ENCODE measurements around the gene CTXND2. TPM values are rescaled to one million over a fixed set of nuclear protein-coding genes. Genes with fewer than 3 reads are reported as not detected.
"Not testable (repeated sequence)": the region's sequence is repeated elsewhere in the genome, so short reads cannot be mapped to it uniquely, and the experiment has no call there.

CTXND2 gene
- total and polyA plus RNA-seq, 2 of the 4 experiments (the other 2 are of a cell fraction) = not detected

GRCh38 chr1:150881331-150882070 lies 5.4 kb upstream of the CTXND2 start (continued):
- TF ChIP-seq MAFK (IDR thresholded peaks at IDR 0.05; ENCODE audit: low read depth, low read length) = no peak
- TF ChIP-seq RAD21 (IDR thresholded peaks at IDR 0.05; ENCODE audit: low read length) = no peak

DNA sequence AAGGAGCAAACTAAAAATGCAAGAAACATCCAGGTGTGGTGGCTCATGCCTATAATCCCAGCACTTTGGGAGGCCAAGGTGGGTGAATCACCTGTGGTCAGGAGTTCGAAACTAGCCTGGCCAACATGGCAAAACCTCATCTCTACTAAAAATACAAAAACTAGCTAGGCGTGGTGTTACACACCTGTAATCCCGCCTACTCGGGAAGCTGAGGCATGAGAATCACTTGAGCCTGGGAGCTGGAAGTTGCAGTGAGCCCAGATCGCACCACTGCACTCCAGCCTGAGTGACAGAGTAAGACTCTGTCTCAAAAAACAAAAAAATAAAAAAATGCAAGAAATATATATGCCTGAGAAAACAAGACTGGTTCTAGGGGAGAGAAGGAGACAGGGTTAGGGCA lies 3.8 kb upstream of the CTXND2 start:
- H3K9me1 ChIP-seq (ENCODE audit: insufficient read depth, low read length); H2BK120ac ChIP-seq (ENCODE audit: low read depth, low read length); H3K9ac ChIP-seq (ENCODE audit: low read depth, low read length); intact Hi-C loops (cut with micrococcal nuclease); H2AK5ac ChIP-seq (ENCODE audit: low read depth, low read length); H2BK5ac ChIP-seq (ENCODE audit: low read depth, low read length, poor library complexity, severe bottlenecking); H3K4ac ChIP-seq (ENCODE audit: low read depth, low read length); H3K18ac ChIP-seq (ENCODE audit: low read depth, low read length); DNase-seq; POLR2A ChIA-PET (ENCODE audit: unreplicated experiment); H3K14ac ChIP-seq (replicated peaks; ENCODE audit: low read depth, low read length); in situ Hi-C loops (cut with MboI; ENCODE audit: low sequenced_read_pairs); H2BK15ac ChIP-seq (ENCODE audit: low read depth, low read length); H3K4me3 ChIP-seq (ENCODE audit: insufficient read depth, low read depth, low read length); H4K20me1 ChIP-seq (ENCODE audit: insufficient read depth, low read length); H3K36me3 ChIP-seq (ENCODE audit: control insufficient read depth, insufficient read depth, low read length); ATAC-seq (ENCODE audit: low read depth); H3K4me2 ChIP-seq (ENCODE audit: low read depth, low read length); H4K91ac ChIP-seq (ENCODE audit: insufficient read depth, low read depth, low read length); H3K27ac ChIP-seq (ENCODE audit: insufficient read depth, low read length); H3K79me1 ChIP-seq (ENCODE audit: low read depth in 1 of 2, low read length in 2 of 2); dilution Hi-C loops (cut with HindIII; ENCODE audit: low sequenced_read_pairs, unreplicated experiment); H4K5ac ChIP-seq (ENCODE audit: low read depth, low read length); H2BK20ac ChIP-seq (ENCODE audit: low read depth, low read length); H3K27me3 ChIP-seq (ENCODE audit: control insufficient read depth, insufficient read depth, low read length); BruUV-seq (replicated peaks); H2AFZ ChIP-seq (replicated peaks; ENCODE audit: low read length, poor library complexity); H3K9me3 ChIP-seq (ENCODE audit: control insufficient read depth, insufficient read depth, low read length); H3K23ac ChIP-seq (ENCODE audit: low read depth, low read length); H4K8ac ChIP-seq (ENCODE audit: low read depth in 2 of 2, low read length in 2 of 2); H3K56ac ChIP-seq (ENCODE audit: extremely low read depth, insufficient read depth, low read length); H2AK9ac ChIP-seq (replicated peaks; ENCODE audit: low read depth, low read length, poor library complexity): not testable (repeated sequence)
- CTCF ChIA-PET = interaction anchor here (0.7 kb wide), 1 partner anchor 18 kb away, joined by 3 read pairs; no protein-coding TSS in a partner anchor
- peaks cover 13% of the 10 kb centered on the region for H3K4me1 ChIP-seq (ENCODE audit: control insufficient read depth, insufficient read depth, low read length)
- no CpG with 5 or more reads among the region's 5 CpGs for WGBS, 2 experiments (ENCODE audit: extremely low coverage in 2 of 2, insufficient read length in 1 of 2)
